GM21447 (cell line): ENCODE measurements around the gene TMTC2.
"Not testable (repeated sequence)": the region's sequence is repeated elsewhere in the genome, so short reads cannot be mapped to it uniquely, and the experiment has no call there.

Experiments used
- ATAC-seq: cut with Tn5 transposase; IDR thresholded peaks from one replicate; pipeline ENCODE4 v1.9.1; 2021; ENCODE audit not compliant: unreplicated experiment

The TMTC2 gene

GRCh38 chr12:82838131-82838551, 151.4 kb downstream of the TMTC2 start:
- ATAC-seq, result no peak

- no peak for ATAC-seq
Measured at GRCh38 chr12:82838827-82839226, 152.1 kb downstream of the TMTC2 start.

GRCh38 chr12:82839796-82840195, 153.1 kb downstream of the TMTC2 start:
- ATAC-seq, result no peak

GRCh38 chr12:82841487-82841904, 154.8 kb downstream of the TMTC2 start:
- ATAC-seq, result no peak

GRCh38 chr12:82842480-82842879, 155.8 kb downstream of the TMTC2 start:
- ATAC-seq, result no peak

GRCh38 chr12:82845076-82845475, 158.4 kb downstream of the TMTC2 start:
- not testable (repeated sequence) for ATAC-seq

GRCh38 chr12:82848845-82849244, 162.1 kb downstream of the TMTC2 start:
- ATAC-seq, result no peak

GRCh38 chr12:82852529-82852928, 165.8 kb downstream of the TMTC2 start:
- no peak for ATAC-seq

- peak; percentile 86 for ATAC-seq
Measured at GRCh38 chr12:82855872-82856271, 169.2 kb downstream of the TMTC2 start.

GRCh38 chr12:82857276-82857675, 170.6 kb downstream of the TMTC2 start:
- ATAC-seq, result no peak

GRCh38 chr12:82857911-82858533, 171.3 kb downstream of the TMTC2 start:
- ATAC-seq, result no peak

GRCh38 chr12:82858534-82858917, 171.8 kb downstream of the TMTC2 start:
- ATAC-seq, result no peak

- no peak for ATAC-seq
Measured at GRCh38 chr12:82862069-82862841, 175.5 kb downstream of the TMTC2 start.

- ATAC-seq, result no peak
Measured at GRCh38 chr12:82862876-82863649, 176.4 kb downstream of the TMTC2 start.

- ATAC-seq, result no peak
Measured at GRCh38 chr12:82866227-82866775, 179.6 kb downstream of the TMTC2 start.

GRCh38 chr12:82866946-82867345, 180.2 kb downstream of the TMTC2 start:
- no peak for ATAC-seq

GRCh38 chr12:82867762-82868500, 181.2 kb downstream of the TMTC2 start:
- ATAC-seq, result no peak

- peak; percentile 63 for ATAC-seq
Measured at GRCh38 chr12:82870771-82871377, 184.2 kb downstream of the TMTC2 start.

GRCh38 chr12:82872088-82872487, 185.4 kb downstream of the TMTC2 start:
- no peak for ATAC-seq

- ATAC-seq, result no peak
Measured at GRCh38 chr12:82873309-82873708, 186.6 kb downstream of the TMTC2 start.
